GM19467 (cell line): Measurements from ENCODE around the gene MAGEC1.
"Not testable (repeated sequence)": the region's sequence is repeated elsewhere in the genome, so short reads cannot be mapped to it uniquely, and the experiment has no call there.

Experiments used
- ATAC-seq: cut with Tn5 transposase; IDR thresholded peaks from one replicate; pipeline ENCODE4 v1.9.1; 2021; ENCODE audit warnings: mild to moderate bottlenecking, moderate library complexity; ENCODE audit not compliant: unreplicated experiment

Gene MAGEC1

GRCh38 chrX:141903400-141904155, at the start of gene MAGEC1:
Gene MAGEC1, plus strand, starts transcription at chrX:141903894. Its CDS starts 1,179 bp downstream, at chrX:141905073.
- no peak for ATAC-seq

- ATAC-seq = no peak
Observed at GRCh38 chrX:141857479-141857878, 46.2 kb upstream of the MAGEC1 start.

- ATAC-seq = no peak
Observed at GRCh38 chrX:141879616-141880015, 24.1 kb upstream of the MAGEC1 start.

GRCh38 chrX:141888811-141889210, 14.9 kb upstream of the MAGEC1 start:
- not testable (repeated sequence) for ATAC-seq

GRCh38 chrX:141894733-141895132, 9.0 kb upstream of the MAGEC1 start:
- ATAC-seq = no peak

GRCh38 chrX:141897690-141898089, 6.0 kb upstream of the MAGEC1 start:
- no peak for ATAC-seq

GRCh38 chrX:141902366-141902765, 1.3 kb upstream of the MAGEC1 start:
- no peak for ATAC-seq

- ATAC-seq = no peak
Observed at GRCh38 chrX:141904262-141904661, 568 bp downstream of the MAGEC1 start.

- ATAC-seq = no peak
Observed at GRCh38 chrX:141917801-141918200, 14.1 kb downstream of the MAGEC1 start.

- ATAC-seq = no peak
Observed at GRCh38 chrX:141924293-141924692, 20.6 kb downstream of the MAGEC1 start.

- ATAC-seq = no peak
Observed at GRCh38 chrX:141928432-141928831, 24.7 kb downstream of the MAGEC1 start.

- ATAC-seq = no peak
Observed at GRCh38 chrX:141934059-141934641, 30.5 kb downstream of the MAGEC1 start.

GRCh38 chrX:141935645-141936044, 32.0 kb downstream of the MAGEC1 start:
- ATAC-seq = no peak

GRCh38 chrX:141936080-141936479, 32.4 kb downstream of the MAGEC1 start:
- ATAC-seq = no peak

GRCh38 chrX:141941234-141941633, 37.5 kb downstream of the MAGEC1 start:
- no peak for ATAC-seq

- ATAC-seq = no peak
Observed at GRCh38 chrX:141945426-141945825, 41.7 kb downstream of the MAGEC1 start.

GRCh38 chrX:141947350-141947749, 43.7 kb downstream of the MAGEC1 start:
- no peak for ATAC-seq

- no peak for ATAC-seq
Observed at GRCh38 chrX:141952603-141953002, 48.9 kb downstream of the MAGEC1 start.

- ATAC-seq = no peak
Observed at GRCh38 chrX:141958675-141959074, 55.0 kb downstream of the MAGEC1 start.
